ENCODE data around the gene USH1C.

Gene USH1C

GRCh38 chr11:17519061-17519885 is 24.9 kb downstream of the USH1C start:
- H3K9ac ChIP-seq (ENCODE audit: low read length) = no peak overlapping the region

DNA sequence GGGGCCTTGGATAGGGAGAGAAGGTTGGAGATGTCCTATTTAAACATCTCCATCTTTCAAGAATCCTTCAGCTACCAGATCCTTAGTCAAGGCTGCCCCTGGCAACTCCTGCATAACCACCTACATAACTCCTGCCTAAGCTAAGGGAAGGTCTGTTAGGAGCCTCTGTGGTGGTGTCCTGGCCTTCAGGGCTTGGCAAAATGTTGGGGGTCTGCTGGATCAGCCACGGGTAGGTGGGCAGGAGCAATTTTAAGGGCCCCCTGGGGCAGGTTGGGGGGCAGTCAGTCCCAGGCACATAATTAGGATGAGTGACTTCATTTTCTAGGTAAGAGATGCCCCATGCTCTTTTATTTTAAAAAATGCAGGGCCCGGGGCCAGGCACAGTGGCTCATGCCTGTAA is 25.9 kb downstream of the USH1C start:
- H3K9me3 ChIP-seq (ENCODE audit: low read length) = no peaks in the 10 kb centered on the region
- H3K27me3 ChIP-seq (ENCODE audit: control insufficient read depth in 1 of 2, insufficient read depth in 2 of 2, low read length in 2 of 2) = no peaks in the 10 kb centered on the region
- no peak overlapping the region for H3K9ac ChIP-seq (ENCODE audit: low read length)
- no peaks in the 10 kb centered on the region for H3K36me3 ChIP-seq (ENCODE audit: insufficient read depth, low read length)
- H3K27ac ChIP-seq (ENCODE audit: low read depth, low read length) = no peak overlapping the region
- H3K4me3 ChIP-seq (ENCODE audit: low read depth in 1 of 2, low read length in 2 of 2) = no peak overlapping the region
- H3K4me1 ChIP-seq (ENCODE audit: insufficient read depth, low read length) = no peaks in the 10 kb centered on the region

More at GRCh38 chr11:17519061-17519885, 24.9 kb downstream of the USH1C start:
- no peaks in the 10 kb centered on the region for H3K9me3 ChIP-seq (ENCODE audit: low read length)
- H3K27me3 ChIP-seq (ENCODE audit: control insufficient read depth in 1 of 2, insufficient read depth in 2 of 2, low read length in 2 of 2) = no peaks in the 10 kb centered on the region
- H3K27ac ChIP-seq (ENCODE audit: low read depth, low read length) = no peak overlapping the region
- no peak overlapping the region for H3K4me3 ChIP-seq (ENCODE audit: low read depth in 1 of 2, low read length in 2 of 2)
- H3K4me1 ChIP-seq (ENCODE audit: insufficient read depth, low read length) = no peaks in the 10 kb centered on the region
- H3K36me3 ChIP-seq (ENCODE audit: insufficient read depth, low read length) = no peaks in the 10 kb centered on the region

- no peak overlapping the region for H3K27ac ChIP-seq (ENCODE audit: low read depth, low read length)
- H3K4me3 ChIP-seq (ENCODE audit: low read depth in 1 of 2, low read length in 2 of 2) = no peak overlapping the region
- no peaks in the 10 kb centered on the region for H3K36me3 ChIP-seq (ENCODE audit: insufficient read depth, low read length)
- H3K4me1 ChIP-seq (ENCODE audit: insufficient read depth, low read length) = no peaks in the 10 kb centered on the region
- no peaks in the 10 kb centered on the region for H3K27me3 ChIP-seq (ENCODE audit: control insufficient read depth in 1 of 2, insufficient read depth in 2 of 2, low read length in 2 of 2)
- H3K9ac ChIP-seq (ENCODE audit: low read length) = no peak overlapping the region
- no peaks in the 10 kb centered on the region for H3K9me3 ChIP-seq (ENCODE audit: low read length)
These were observed 27.0 kb downstream of the USH1C start for GRCh38 chr11:17517186-17517585.

GRCh38 chr11:17516551-17517150 is 27.6 kb downstream of the USH1C start:
- Histone ChIP-seq H3K9ac (ENCODE audit: low read length) (no peak overlapping the region), H3K4me1 (ENCODE audit: insufficient read depth, low read length) (no peaks in the 10 kb centered on the region), H3K36me3 (ENCODE audit: insufficient read depth, low read length) (no peaks in the 10 kb centered on the region), H3K9me3 (ENCODE audit: low read length) (no peaks in the 10 kb centered on the region), H3K27me3 (ENCODE audit: control insufficient read depth in 1 of 2, insufficient read depth in 2 of 2, low read length in 2 of 2) (no peaks in the 10 kb centered on the region), H3K4me3 (ENCODE audit: low read depth in 1 of 2, low read length in 2 of 2) (no peak overlapping the region), H3K27ac (ENCODE audit: low read depth, low read length) (no peak overlapping the region)

DNA sequence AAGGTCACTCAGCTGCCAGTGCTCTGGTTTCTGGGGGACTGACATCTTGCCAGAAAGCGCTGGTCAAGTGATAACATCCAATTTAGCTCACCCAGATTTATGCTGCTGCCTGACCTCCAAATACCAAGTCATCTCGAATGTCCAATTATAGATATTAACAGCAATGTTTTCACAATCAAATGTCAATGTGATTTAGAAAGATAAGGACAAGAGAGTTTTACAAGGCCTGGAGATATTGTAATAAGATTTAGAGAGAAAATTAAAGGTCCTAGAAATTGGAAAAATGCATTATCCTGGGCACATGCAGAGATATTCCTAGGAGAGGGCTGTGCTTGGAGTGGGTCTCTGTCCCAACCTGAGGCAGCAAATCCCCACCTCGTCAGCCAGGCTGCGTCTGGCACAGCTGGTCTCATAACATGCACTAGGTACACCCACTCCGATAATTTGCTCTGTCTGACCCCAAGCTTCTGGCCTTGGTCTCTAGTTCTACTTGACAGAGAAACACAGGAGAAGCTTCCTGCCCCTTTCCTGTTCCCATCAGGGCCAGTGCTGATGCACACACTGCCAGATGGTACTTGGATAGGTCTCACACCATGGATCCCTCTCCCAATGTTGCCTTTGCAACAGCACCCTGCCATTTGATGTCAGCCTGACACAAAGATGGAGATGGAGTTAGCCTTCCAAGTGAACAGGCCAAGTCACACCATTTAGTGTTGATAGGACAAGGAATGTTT is 28.6 kb downstream of the USH1C start:
- no peak overlapping the region for H3K9ac ChIP-seq (ENCODE audit: low read length)
- H3K27ac ChIP-seq (ENCODE audit: low read depth, low read length) = no peak overlapping the region
- no peaks in the 10 kb centered on the region for H3K36me3 ChIP-seq (ENCODE audit: insufficient read depth, low read length)
- H3K27me3 ChIP-seq (ENCODE audit: control insufficient read depth in 1 of 2, insufficient read depth in 2 of 2, low read length in 2 of 2) = no peaks in the 10 kb centered on the region
- no peaks in the 10 kb centered on the region for H3K4me1 ChIP-seq (ENCODE audit: insufficient read depth, low read length)
- no peak overlapping the region for H3K4me3 ChIP-seq (ENCODE audit: low read depth in 1 of 2, low read length in 2 of 2)
- H3K9me3 ChIP-seq (ENCODE audit: low read length) = no peaks in the 10 kb centered on the region

- Histone ChIP-seq H3K27me3 (ENCODE audit: control insufficient read depth in 1 of 2, insufficient read depth in 2 of 2, low read length in 2 of 2) (no peaks in the 10 kb centered on the region), H3K27ac (ENCODE audit: low read depth, low read length) (no peak overlapping the region), H3K4me3 (ENCODE audit: low read depth in 1 of 2, low read length in 2 of 2) (no peak overlapping the region), H3K36me3 (ENCODE audit: insufficient read depth, low read length) (no peaks in the 10 kb centered on the region), H3K9me3 (ENCODE audit: low read length) (no peaks in the 10 kb centered on the region), H3K4me1 (ENCODE audit: insufficient read depth, low read length) (no peaks in the 10 kb centered on the region), H3K9ac (ENCODE audit: low read length) (no peak overlapping the region)
These were observed 29.7 kb downstream of the USH1C start for GRCh38 chr11:17514476-17514875.

GRCh38 chr11:17513853-17514252 is 30.4 kb downstream of the USH1C start:
- Histone ChIP-seq H3K27me3 (ENCODE audit: control insufficient read depth in 1 of 2, insufficient read depth in 2 of 2, low read length in 2 of 2) (no peaks in the 10 kb centered on the region), H3K4me1 (ENCODE audit: insufficient read depth, low read length) (peaks cover 2% of the 10 kb centered on the region), H3K4me3 (ENCODE audit: low read depth in 1 of 2, low read length in 2 of 2) (no peak overlapping the region), H3K9ac (ENCODE audit: low read length) (no peak overlapping the region), H3K36me3 (ENCODE audit: insufficient read depth, low read length) (no peaks in the 10 kb centered on the region), H3K9me3 (ENCODE audit: low read length) (no peaks in the 10 kb centered on the region), H3K27ac (ENCODE audit: low read depth, low read length) (no peak overlapping the region)

DNA sequence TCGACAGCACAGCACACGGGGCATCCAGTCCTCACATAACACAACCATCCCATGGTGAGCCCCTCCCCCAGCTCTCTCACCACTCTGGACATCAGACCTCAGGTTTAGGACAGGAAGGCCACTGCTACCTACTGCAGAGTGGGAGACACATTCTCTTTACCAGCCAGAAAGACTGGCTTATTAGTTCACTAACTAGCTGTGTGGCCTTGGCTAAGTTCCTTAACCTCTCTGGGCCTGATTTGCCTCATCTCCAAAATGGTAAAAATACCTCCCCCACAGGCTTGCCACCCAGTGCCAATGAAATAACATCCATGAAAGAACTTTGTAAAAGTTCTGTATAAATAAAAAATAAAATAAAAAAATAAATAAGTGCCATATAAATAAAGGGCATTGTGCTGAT is 32.1 kb downstream of the USH1C start:
- no peaks in the 10 kb centered on the region for H3K9me3 ChIP-seq (ENCODE audit: low read length)
- H3K27me3 ChIP-seq (ENCODE audit: control insufficient read depth in 1 of 2, insufficient read depth in 2 of 2, low read length in 2 of 2) = no peaks in the 10 kb centered on the region
- H3K27ac ChIP-seq (ENCODE audit: low read depth, low read length) = no peak overlapping the region

DNA sequence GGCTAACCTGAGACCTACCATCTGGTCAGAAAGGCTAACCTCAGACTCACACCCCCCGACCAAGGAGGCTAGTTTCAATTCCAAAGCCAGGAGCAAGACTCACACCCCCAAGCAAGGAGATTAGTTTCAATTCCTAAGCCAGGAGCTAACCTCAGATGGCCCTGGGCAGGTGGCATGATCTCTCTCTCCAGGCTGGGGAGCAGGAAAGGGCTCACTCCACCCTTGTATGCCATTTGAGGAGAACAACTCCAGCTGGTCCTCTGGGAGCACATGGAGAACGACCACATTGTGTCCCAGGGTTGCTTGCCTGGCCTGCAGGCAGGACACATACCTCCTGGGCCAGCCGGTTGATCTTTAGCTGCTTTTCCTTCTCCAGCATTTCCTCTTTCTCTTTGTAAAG is 32.6 kb downstream of the USH1C start:
- Histone ChIP-seq H3K36me3 (ENCODE audit: insufficient read depth, low read length) (no peaks in the 10 kb centered on the region), H3K4me3 (ENCODE audit: low read depth in 1 of 2, low read length in 2 of 2) (no peak overlapping the region)

More for the DNA sequence above, 32.1 kb downstream of the USH1C start:
- H3K4me3 ChIP-seq (ENCODE audit: low read depth in 1 of 2, low read length in 2 of 2) = no peak overlapping the region
- H3K36me3 ChIP-seq (ENCODE audit: insufficient read depth, low read length) = no peaks in the 10 kb centered on the region
- no peak overlapping the region for H3K9ac ChIP-seq (ENCODE audit: low read length)
- peaks cover 11% of the 10 kb centered on the region for H3K4me1 ChIP-seq (ENCODE audit: insufficient read depth, low read length)

DNA sequence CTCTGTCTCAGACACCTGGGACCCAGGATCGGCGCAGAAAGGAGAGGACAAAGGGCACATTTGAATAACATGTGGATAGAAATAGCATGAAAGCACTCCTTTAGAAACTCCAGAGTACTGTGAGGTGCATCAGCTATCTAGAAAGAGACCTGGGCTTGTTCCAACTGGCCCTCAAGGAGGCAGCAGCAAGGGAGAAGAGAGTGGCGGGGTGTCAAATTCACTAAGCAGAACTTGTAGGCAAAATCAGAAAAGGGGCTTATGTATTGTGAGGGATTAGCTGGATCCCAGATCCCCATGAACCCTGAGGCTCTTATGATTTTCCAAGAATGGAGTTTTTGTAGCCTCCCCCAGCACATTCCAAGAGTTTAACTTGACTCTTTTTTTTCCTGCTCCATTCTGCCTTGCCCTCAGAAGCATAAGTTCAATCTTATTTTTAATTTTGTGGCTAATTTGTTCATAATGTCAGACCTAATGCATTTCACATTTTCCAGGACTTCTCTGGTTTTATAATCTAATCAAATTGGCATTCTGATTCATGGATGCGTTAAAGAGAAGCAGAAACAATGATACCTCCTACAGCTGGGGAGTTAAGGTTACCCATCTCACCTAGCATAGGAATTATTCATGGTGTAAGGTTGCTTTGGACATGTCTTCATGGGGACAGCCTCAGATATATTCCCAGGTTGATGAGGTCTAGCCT is 33.6 kb downstream of the USH1C start:
- H3K36me3 ChIP-seq (ENCODE audit: insufficient read depth, low read length) = no peaks in the 10 kb centered on the region
- H3K4me3 ChIP-seq (ENCODE audit: low read depth in 1 of 2, low read length in 2 of 2) = no peak overlapping the region
- H3K9ac ChIP-seq (ENCODE audit: low read length) = no peak overlapping the region
- H3K27ac ChIP-seq (ENCODE audit: low read depth, low read length) = no peak overlapping the region
- H3K27me3 ChIP-seq (ENCODE audit: control insufficient read depth in 1 of 2, insufficient read depth in 2 of 2, low read length in 2 of 2) = no peaks in the 10 kb centered on the region
- no peaks in the 10 kb centered on the region for H3K9me3 ChIP-seq (ENCODE audit: low read length)
- peaks cover 11% of the 10 kb centered on the region for H3K4me1 ChIP-seq (ENCODE audit: insufficient read depth, low read length)

More for the DNA sequence above, 32.6 kb downstream of the USH1C start:
- Histone ChIP-seq H3K27ac (ENCODE audit: low read depth, low read length) (no peak overlapping the region), H3K27me3 (ENCODE audit: control insufficient read depth in 1 of 2, insufficient read depth in 2 of 2, low read length in 2 of 2) (no peaks in the 10 kb centered on the region), H3K9ac (ENCODE audit: low read length) (no peak overlapping the region), H3K9me3 (ENCODE audit: low read length) (no peaks in the 10 kb centered on the region), H3K4me1 (ENCODE audit: insufficient read depth, low read length) (peaks cover 11% of the 10 kb centered on the region)

DNA sequence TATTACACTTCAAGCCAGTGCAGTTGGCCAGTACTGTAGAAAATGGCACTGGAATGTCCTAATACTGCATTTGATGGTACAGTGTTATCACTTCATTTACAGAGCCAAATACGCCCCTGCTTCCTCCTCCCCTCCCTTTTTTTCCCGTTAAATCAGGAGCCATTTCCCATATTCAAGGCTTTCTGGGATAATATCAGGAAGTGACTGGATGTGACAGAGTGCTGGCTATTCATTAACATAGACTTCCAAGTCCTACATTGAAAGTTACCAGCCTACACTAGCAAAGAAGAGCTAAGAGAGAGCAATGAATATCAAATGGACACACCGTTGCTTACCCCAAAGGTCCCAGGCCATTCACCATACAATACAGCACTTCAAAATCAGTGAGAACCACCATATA is 35.4 kb downstream of the USH1C start:
- no peaks in the 10 kb centered on the region for H3K9me3 ChIP-seq (ENCODE audit: low read length)
- H3K36me3 ChIP-seq (ENCODE audit: insufficient read depth, low read length) = no peaks in the 10 kb centered on the region
- no peak overlapping the region for H3K9ac ChIP-seq (ENCODE audit: low read length)
- H3K27me3 ChIP-seq (ENCODE audit: control insufficient read depth in 1 of 2, insufficient read depth in 2 of 2, low read length in 2 of 2) = no peaks in the 10 kb centered on the region
- H3K27ac ChIP-seq (ENCODE audit: low read depth, low read length) = no peak overlapping the region
- H3K4me3 ChIP-seq (ENCODE audit: low read depth in 1 of 2, low read length in 2 of 2) = no peak overlapping the region
- peaks cover 17% of the 10 kb centered on the region for H3K4me1 ChIP-seq (ENCODE audit: insufficient read depth, low read length)

Measured in muscle layer of colon (tissue), 2 donors.